ENCODE results near the gene APOM. TPM values are rescaled to one million over a fixed set of nuclear protein-coding genes. Genes with fewer than 3 reads are reported as not detected.

Gene APOM
- total and polyA plus RNA-seq, 4 donors, result 89.8 to 587 (median 173) TPM

DNA sequence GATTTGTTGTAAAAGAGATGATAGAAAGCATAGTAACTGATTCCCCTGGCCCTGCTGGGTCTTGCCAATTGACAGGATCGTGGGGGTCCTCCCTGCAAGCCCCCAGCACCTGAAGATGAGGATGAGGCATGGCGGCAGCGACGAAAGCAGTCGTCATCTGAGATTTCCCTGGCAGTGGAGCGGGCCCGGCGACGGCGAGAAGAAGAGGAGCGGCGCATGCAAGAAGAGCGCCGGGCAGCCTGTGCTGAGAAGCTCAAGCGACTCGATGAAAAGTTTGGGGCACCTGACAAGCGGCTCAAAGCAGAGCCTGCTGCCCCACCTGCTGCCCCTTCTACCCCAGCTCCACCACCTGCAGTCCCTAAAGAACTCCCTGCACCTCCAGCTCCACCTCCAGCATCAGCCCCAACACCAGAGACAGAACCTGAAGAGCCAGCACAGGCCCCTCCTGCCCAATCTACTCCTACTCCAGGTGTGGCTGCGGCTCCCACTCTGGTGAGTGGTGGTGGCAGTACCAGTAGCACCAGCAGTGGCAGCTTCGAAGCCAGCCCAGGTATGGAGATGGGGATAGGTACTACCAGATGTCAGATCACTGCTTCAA is 27.9 kb upstream of the APOM start:
- no peak overlapping the region for H3K9ac ChIP-seq (ENCODE audit: low read depth in 1 of 2, low read length in 2 of 2)
- peaks cover 42 to 87% (median 73%) of the 10 kb centered on the region in 4 donors for H3K36me3 ChIP-seq (ENCODE audit: control insufficient read depth in 4 of 4, insufficient read depth in 3 of 4, low read depth in 1 of 4, low read length in 3 of 4)
- no peaks in the 10 kb centered on the region for H3K9me3 ChIP-seq (ENCODE audit: control insufficient read depth in 4 of 4, low read length in 3 of 4)
- no peak overlapping the region for H3K27ac ChIP-seq (ENCODE audit: low read depth in 1 of 2, low read length in 2 of 2)
- peaks cover 0 to 2% (median 0%) of the 10 kb centered on the region in 4 donors for H3K4me1 ChIP-seq (ENCODE audit: control insufficient read depth in 4 of 4, insufficient read depth in 4 of 4, low read length in 3 of 4)
- no peaks in the 10 kb centered on the region for H3K27me3 ChIP-seq (ENCODE audit: control insufficient read depth in 4 of 4, insufficient read depth in 4 of 4, low read length in 3 of 4)
- TF ChIP-seq, protein P1, sequence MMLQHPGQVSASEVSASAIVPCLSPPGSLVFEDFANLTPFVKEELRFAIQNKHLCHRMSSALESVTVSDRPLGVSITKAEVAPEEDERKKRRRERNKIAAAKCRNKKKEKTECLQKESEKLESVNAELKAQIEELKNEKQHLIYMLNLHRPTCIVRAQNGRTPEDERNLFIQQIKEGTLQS (IDR thresholded peaks at IDR 0.05), result no peak
- TF ChIP-seq RXRA (IDR thresholded peaks at IDR 0.05) (no peak), EGR1 (IDR thresholded peaks at IDR 0.05; ENCODE audit: low read depth in 2 of 2) (no peak), RAD21 (IDR thresholded peaks at IDR 0.05) (no peak), YY1 (IDR thresholded peaks at IDR 0.05) (no peak), NR2F2 (IDR thresholded peaks at IDR 0.05) (no peak), GABPA (IDR thresholded peaks at IDR 0.05 in 1 of 2, conservative IDR thresholded peaks at IDR 0.05 in 1 of 2) (no peak), FOXA2 (IDR thresholded peaks at IDR 0.05) (no peak), FOXA1 (IDR thresholded peaks at IDR 0.05) (no peak), TAF1 (conservative IDR thresholded peaks at IDR 0.05) (no peak), HNF4A (conservative IDR thresholded peaks at IDR 0.05) (no peak), JUND (IDR thresholded peaks at IDR 0.05) (no peak)
- TF ChIP-seq, protein P2, sequence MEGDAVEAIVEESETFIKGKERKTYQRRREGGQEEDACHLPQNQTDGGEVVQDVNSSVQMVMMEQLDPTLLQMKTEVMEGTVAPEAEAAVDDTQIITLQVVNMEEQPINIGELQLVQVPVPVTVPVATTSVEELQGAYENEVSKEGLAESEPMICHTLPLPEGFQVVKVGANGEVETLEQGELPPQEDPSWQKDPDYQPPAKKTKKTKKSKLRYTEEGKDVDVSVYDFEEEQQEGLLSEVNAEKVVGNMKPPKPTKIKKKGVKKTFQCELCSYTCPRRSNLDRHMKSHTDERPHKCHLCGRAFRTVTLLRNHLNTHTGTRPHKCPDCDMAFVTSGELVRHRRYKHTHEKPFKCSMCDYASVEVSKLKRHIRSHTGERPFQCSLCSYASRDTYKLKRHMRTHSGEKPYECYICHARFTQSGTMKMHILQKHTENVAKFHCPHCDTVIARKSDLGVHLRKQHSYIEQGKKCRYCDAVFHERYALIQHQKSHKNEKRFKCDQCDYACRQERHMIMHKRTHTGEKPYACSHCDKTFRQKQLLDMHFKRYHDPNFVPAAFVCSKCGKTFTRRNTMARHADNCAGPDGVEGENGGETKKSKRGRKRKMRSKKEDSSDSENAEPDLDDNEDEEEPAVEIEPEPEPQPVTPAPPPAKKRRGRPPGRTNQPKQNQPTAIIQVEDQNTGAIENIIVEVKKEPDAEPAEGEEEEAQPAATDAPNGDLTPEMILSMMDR (IDR thresholded peaks at IDR 0.05; ENCODE audit: low read depth, low read length, missing input control), result no peak
- TF ChIP-seq, protein P3, sequence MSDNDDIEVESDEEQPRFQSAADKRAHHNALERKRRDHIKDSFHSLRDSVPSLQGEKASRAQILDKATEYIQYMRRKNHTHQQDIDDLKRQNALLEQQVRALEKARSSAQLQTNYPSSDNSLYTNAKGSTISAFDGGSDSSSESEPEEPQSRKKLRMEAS (IDR thresholded peaks at IDR 0.05), result no peak
- TF ChIP-seq, protein P4, sequence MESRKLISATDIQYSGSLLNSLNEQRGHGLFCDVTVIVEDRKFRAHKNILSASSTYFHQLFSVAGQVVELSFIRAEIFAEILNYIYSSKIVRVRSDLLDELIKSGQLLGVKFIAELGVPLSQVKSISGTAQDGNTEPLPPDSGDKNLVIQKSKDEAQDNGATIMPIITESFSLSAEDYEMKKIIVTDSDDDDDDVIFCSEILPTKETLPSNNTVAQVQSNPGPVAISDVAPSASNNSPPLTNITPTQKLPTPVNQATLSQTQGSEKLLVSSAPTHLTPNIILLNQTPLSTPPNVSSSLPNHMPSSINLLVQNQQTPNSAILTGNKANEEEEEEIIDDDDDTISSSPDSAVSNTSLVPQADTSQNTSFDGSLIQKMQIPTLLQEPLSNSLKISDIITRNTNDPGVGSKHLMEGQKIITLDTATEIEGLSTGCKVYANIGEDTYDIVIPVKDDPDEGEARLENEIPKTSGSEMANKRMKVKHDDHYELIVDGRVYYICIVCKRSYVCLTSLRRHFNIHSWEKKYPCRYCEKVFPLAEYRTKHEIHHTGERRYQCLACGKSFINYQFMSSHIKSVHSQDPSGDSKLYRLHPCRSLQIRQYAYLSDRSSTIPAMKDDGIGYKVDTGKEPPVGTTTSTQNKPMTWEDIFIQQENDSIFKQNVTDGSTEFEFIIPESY (IDR thresholded peaks at IDR 0.05), result no peak
- TF ChIP-seq, protein P5, sequence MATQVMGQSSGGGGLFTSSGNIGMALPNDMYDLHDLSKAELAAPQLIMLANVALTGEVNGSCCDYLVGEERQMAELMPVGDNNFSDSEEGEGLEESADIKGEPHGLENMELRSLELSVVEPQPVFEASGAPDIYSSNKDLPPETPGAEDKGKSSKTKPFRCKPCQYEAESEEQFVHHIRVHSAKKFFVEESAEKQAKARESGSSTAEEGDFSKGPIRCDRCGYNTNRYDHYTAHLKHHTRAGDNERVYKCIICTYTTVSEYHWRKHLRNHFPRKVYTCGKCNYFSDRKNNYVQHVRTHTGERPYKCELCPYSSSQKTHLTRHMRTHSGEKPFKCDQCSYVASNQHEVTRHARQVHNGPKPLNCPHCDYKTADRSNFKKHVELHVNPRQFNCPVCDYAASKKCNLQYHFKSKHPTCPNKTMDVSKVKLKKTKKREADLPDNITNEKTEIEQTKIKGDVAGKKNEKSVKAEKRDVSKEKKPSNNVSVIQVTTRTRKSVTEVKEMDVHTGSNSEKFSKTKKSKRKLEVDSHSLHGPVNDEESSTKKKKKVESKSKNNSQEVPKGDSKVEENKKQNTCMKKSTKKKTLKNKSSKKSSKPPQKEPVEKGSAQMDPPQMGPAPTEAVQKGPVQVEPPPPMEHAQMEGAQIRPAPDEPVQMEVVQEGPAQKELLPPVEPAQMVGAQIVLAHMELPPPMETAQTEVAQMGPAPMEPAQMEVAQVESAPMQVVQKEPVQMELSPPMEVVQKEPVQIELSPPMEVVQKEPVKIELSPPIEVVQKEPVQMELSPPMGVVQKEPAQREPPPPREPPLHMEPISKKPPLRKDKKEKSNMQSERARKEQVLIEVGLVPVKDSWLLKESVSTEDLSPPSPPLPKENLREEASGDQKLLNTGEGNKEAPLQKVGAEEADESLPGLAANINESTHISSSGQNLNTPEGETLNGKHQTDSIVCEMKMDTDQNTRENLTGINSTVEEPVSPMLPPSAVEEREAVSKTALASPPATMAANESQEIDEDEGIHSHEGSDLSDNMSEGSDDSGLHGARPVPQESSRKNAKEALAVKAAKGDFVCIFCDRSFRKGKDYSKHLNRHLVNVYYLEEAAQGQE (IDR thresholded peaks at IDR 0.05), result no peak
- DNase-seq (ENCODE audit: low spot score), result no peak
- 96% methylated on average over 19 of the region's 19 CpGs for WGBS
- H3K4me3 ChIP-seq (ENCODE audit: low read depth in 1 of 3, low read length in 3 of 3), result no peak overlapping the region

Measured in liver (tissue), 9 donors.